GM13977 (cell line): ENCODE data around the gene FGF18.

Source experiments
- DNase-seq: peaks from one replicate; pipeline ENCODE4 v3.0.0; 2012; ENCODE audit warnings: low spot score
- CTCF ChIP-seq: IDR thresholded peaks from 2 replicates; pipeline ENCODE4 v1.5.1; 2012; ENCODE audit warnings: mild to moderate bottlenecking, control low read depth; ENCODE audit not compliant: insufficient read depth; ENCODE audit errors: extremely low read depth, missing control alignments
- in situ Hi-C: fragments of 300-500 bp; cut with MboI; formaldehyde crosslinking; loops from one replicate; pipeline ENCODE4 v1.12.0; 2022; ENCODE audit warnings: low sequenced_read_pairs, low pct_unique_long_range_greater_than_20kb, mixed read lengths, inconsistent platforms; ENCODE audit not compliant: unreplicated experiment

Gene FGF18

DNA sequence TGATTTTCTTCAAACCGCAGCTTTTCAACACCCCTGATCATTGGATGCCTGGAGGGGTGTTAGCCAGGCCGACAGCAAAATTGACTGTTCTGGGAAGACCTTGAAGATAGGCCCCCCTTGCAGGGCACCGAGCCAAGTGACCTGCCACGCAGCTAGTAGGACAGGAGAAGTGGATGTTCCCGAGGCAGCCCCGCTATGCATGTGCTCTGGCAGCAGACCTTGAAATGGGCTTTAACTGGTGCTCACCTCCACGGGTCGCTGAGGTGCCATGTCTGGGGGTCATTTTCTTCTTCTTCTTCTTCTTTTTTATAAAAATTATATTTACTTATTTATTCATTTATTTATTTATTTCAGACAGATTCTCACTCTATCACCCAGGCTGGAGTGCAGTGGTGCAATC is 12.6 kb downstream of the FGF18 start:
- in situ Hi-C loops: no loop called here
- DNase-seq: no peak

DNA sequence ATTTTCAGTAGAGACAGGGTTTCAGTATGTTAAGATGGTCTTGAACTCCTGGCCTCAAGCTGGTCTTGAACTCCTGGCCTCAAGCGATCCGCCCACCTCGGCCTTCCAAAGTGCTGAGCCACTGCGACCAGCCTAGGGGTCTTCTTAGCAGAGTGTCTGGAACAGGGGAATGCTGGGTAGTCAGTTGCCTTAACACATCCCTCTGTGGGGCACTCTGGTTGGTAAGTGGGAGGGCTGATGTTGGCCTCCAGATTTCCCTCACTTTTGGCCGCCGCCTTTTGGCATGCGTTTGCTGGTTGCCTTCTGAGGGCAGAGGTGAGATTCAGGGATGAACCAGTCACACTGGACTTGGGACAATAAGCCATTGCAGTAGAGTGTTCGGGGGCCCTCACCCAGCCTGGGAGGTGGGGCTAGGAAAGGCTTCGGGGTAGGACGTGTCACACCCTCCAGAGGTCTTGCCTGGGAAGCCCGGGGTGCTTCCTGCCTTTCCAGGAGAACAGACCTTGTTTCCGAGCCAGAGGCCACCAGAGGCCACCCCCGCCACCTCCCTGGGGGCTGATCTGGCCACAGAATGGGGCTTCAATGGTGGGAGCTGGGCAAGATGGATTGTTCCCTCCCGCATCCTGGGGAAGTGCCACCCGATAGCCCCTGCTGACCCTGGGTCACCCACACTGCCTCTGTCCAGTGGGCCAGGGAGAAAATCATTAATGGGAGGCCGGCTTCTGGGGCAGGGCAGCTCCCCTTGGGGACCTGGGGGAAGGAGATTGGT is 13.3 kb downstream of the FGF18 start:
- no peak for DNase-seq
- in situ Hi-C loops: no loop called here
- TF ChIP-seq CTCF: no peak

More for the DNA sequence above, 12.6 kb downstream of the FGF18 start:
- no peak for TF ChIP-seq CTCF

DNA sequence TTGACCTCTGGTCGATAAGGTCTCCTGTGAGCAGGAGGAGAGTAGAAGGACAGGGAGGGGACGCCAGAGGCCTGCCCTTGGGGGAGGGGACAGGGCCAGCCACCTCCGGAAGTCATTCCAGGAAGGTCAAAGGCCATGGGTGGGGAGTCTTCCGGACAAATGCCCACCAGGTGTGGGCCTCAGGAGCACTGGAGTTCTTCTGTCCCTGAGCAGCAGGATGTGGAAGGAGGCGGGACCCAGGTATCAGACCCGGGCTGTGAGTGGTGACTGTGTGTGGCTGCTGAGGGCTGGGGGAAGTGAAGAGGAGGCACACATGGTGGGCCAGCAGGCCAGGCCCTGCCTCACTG is 13.9 kb downstream of the FGF18 start:
- no peak for TF ChIP-seq CTCF
- no peak for DNase-seq
- in situ Hi-C loops: no loop called here

DNA sequence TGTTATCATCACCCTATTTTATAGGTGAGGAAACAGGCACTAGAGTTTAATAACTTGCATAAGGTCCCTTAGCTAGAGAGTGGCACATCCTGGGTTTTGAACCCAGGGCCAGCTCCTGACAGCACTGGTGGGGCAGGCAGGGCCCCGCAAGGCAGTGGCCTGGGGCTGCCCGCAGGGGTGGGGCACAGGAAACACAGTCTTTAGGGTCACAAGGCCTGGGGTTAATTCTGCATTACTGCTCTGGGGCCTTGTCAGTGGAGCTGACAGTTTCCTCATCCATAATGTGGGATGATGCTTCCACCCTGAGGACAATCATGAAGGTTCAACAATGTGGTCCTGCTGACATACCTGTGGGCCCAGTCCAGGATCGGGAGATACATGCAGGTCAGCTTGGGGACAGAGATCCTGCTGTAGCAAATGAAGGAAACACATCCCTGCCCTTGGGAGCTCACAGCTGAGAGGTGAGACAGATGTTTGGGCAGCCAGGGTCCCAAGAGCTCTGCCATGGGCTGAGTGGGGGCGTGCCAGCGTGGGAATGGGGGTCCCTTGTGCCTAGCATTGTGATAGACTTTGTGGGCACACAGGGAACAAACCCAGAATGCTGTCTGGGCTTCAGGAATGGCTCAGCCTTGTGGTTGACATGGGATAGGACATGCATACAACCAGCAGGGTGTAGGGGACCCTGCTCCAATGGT is 14.7 kb downstream of the FGF18 start:
- DNase-seq: no peak
- TF ChIP-seq CTCF: no peak
- in situ Hi-C loops: no loop called here

DNA sequence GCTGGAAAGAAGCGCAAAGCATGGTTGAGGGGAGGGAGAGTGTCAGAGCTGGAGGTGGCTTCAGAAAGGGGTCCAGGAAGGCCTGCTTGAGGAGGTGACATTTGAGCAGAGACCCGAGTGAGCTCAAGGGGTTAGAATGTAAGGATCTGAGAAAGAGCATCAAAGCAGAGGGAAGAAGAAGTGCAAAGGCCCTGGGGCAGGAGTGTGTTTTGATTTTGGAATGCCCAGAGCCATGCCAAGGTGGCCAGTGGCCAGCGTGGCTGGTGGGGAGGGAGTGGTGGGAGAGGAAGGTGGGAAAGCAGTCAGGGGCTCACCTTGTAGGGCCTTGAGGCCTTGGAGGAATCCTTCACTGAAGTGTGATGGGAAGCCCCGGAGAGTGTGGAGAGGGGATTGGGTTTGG is 15.4 kb downstream of the FGF18 start:
- no peak for DNase-seq
- in situ Hi-C loops: no loop called here
- TF ChIP-seq CTCF: no peak

GRCh38 chr5:171435908-171436307 is 16.5 kb downstream of the FGF18 start:
- in situ Hi-C loops: no loop called here
- no peak for DNase-seq
- no peak for TF ChIP-seq CTCF
